K562 (cell line): ENCODE data around the gene TSC1. TPM values are rescaled to one million over a fixed set of nuclear protein-coding genes. Genes with fewer than 3 reads are reported as not detected.

ENCODE experiments used
- ATAC-seq: fragments of 200-7000 bp; cut with Tn5 transposase; 3 replicates; pipeline ENCODE4 v1.9.1; 2020; ENCODE audit warnings: moderate library complexity
- BruUV-seq: library from RNA; stranded (reverse); fragments of 400-500 nt; replicated peaks from 2 replicates; lab custom pipeline; 2021; lab: Mats Ljungman, UMichigan
- CTCF ChIA-PET: fragments of 300-600 bp; formaldehyde crosslinking; extraction: SDS; loops from one replicate; lab custom pipeline; 2021; ENCODE audit warnings: low intra/inter-chr PET ratio; lab: Yijun Ruan, JAX
- POLR2A ChIA-PET: fragments of 300-600, 350-650 bp; sonication (Branson Sonifier 250); formaldehyde crosslinking; extraction: SDS; loops from one replicate; lab custom pipeline; 2021; ENCODE audit warnings: antibody characterized with exemption, inconsistent platforms; lab: Yijun Ruan, JAX
- DNase-seq, 4 experiments: peaks; one replicate each; pipeline versions ENCODE4 v3.0.0 to v3.0.0-alpha.2; 2011 to 2018; ENCODE audit warnings: low spot score in 3 of 4, mixed read lengths in 3 of 4; ENCODE audit errors: extremely low read depth in 1 of 4
- FAIRE-seq: peaks from 2 replicates; lab custom pipeline; 2011; peaks lifted over from hg19 to GRCh38; lab: Jason Lieb, UNC
- H2AFZ ChIP-seq: 2 replicates; pipeline ENCODE4 v1.6.0; 2011; ENCODE audit warnings: low read depth, low read length, control low read depth, inconsistent platforms
- H3K27ac ChIP-seq: fragments of 200-600 bp; 3 replicates; pipeline ENCODE4 v1.8.0; 2011; ENCODE audit warnings: low read depth, mild to moderate bottlenecking, control low read depth, inconsistent platforms, low read length, moderate library complexity, mixed read lengths; ENCODE audit errors: extremely low read depth
- H3K27me3 ChIP-seq, 2 experiments: fragments of 300-600 bp in 1 of 2; 2 replicates in 1 of 2; 3 replicates in 1 of 2; pipeline versions ENCODE4 v1.6.0 to v1.8.0; 2011; ENCODE audit warnings: inconsistent platforms in 2 of 2, low read length in 2 of 2, mild to moderate bottlenecking in 1 of 2, mixed read lengths in 1 of 2, moderate library complexity in 1 of 2; ENCODE audit not compliant: control insufficient read depth in 2 of 2, insufficient read depth in 2 of 2
- H3K36me3 ChIP-seq: fragments of 300-600 bp; 3 replicates; pipeline ENCODE4 v1.8.0; 2011; ENCODE audit warnings: mild to moderate bottlenecking, low read length, inconsistent platforms; ENCODE audit not compliant: control insufficient read depth, insufficient read depth
- H3K4me1 ChIP-seq, 2 experiments: fragments of 200-600 bp in 1 of 2; replicated peaks in 1 of 2; 2 replicates in 1 of 2; 3 replicates in 1 of 2; pipeline versions ENCODE4 v1.5.1 to v1.8.0; 2011; ENCODE audit warnings: inconsistent platforms in 2 of 2, low read length in 2 of 2, mild to moderate bottlenecking in 1 of 2, mixed read lengths in 1 of 2, moderate library complexity in 1 of 2; ENCODE audit not compliant: control insufficient read depth in 2 of 2, insufficient read depth in 2 of 2
- H3K4me2 ChIP-seq: 2 replicates; pipeline ENCODE4 v1.6.1; 2011; ENCODE audit warnings: low read length, control low read depth, inconsistent platforms, mixed read lengths; ENCODE audit not compliant: insufficient read depth
- H3K4me3 ChIP-seq: fragments of 200-600 bp; sonication (generic), shearing (Covaris generic); 2 replicates; pipeline ENCODE4 v1.5.1; 2016; ENCODE audit warnings: control low read depth, inconsistent platforms
- H3K79me2 ChIP-seq: fragments of 200-600 bp; 3 replicates; pipeline ENCODE4 v1.8.0; 2011; ENCODE audit warnings: low read length, inconsistent platforms; ENCODE audit not compliant: control insufficient read depth, insufficient read depth
- H3K9ac ChIP-seq, 2 experiments: 2 replicates each; pipeline versions ENCODE4 v1.6.0 to v1.6.1; 2011; ENCODE audit warnings: low read depth in 2 of 2, low read length in 2 of 2, control low read depth in 1 of 2, inconsistent platforms in 1 of 2, mild to moderate bottlenecking in 1 of 2, mixed read lengths in 1 of 2; ENCODE audit not compliant: insufficient read depth in 1 of 2
- H3K9me1 ChIP-seq: one replicate; pipeline ENCODE4 v1.6.0; 2011; ENCODE audit warnings: inconsistent platforms, mild to moderate bottlenecking, low read length, moderate library complexity; ENCODE audit not compliant: control insufficient read depth, insufficient read depth
- H3K9me3 ChIP-seq: replicated peaks from 2 replicates; pipeline ENCODE4 v1.5.1; 2011; ENCODE audit warnings: low read depth, low read length, inconsistent platforms; ENCODE audit not compliant: control insufficient read depth, insufficient read depth
- H4K20me1 ChIP-seq: replicated peaks from 2 replicates; pipeline ENCODE4 v1.6.1; 2011; ENCODE audit warnings: low read length, inconsistent platforms, mixed read lengths; ENCODE audit not compliant: control insufficient read depth, insufficient read depth
- HSF4 ChIP-seq: fragments of 250-450 bp; sonication (Bioruptor Pico); IDR thresholded peaks from 2 replicates; pipeline ENCODE4 v2.1.2; 2022; ENCODE audit warnings: mild to moderate bottlenecking, moderate library complexity, borderline replicate concordance
- MTA2 ChIP-seq: fragments of 450-650 bp; IDR thresholded peaks from 2 replicates; pipeline ENCODE4 v1.6.1; 2016; ENCODE audit warnings: low read depth
- POLR2A ChIP-seq: fragments of 450-650 bp; conservative IDR thresholded peaks from 2 replicates; pipeline ENCODE4 v1.6.1; 2016
- POLR2G ChIP-seq: fragments of 200-400 bp; formaldehyde crosslinking; IDR thresholded peaks from 2 replicates; pipeline ENCODE4 v1.6.1; 2017; ENCODE audit warnings: low read depth, mild to moderate bottlenecking, antibody characterized with exemption, low read length, moderate library complexity
- RBFOX2 ChIP-seq: fragments of 200-400 bp; formaldehyde crosslinking; IDR thresholded peaks from 2 replicates; pipeline ENCODE4 v1.6.1; 2017; ENCODE audit warnings: low read depth, mild to moderate bottlenecking, low read length, moderate library complexity
- STAG1 ChIP-seq: sonication (generic); formaldehyde crosslinking; IDR thresholded peaks from 2 replicates; pipeline ENCODE4 v1.5.0; 2020; ENCODE audit warnings: missing genetic modification reagents, borderline replicate concordance
- SUPT5H ChIP-seq: fragments of 450-650 bp; IDR thresholded peaks from 2 replicates; pipeline ENCODE4 v1.6.1; 2016
- USF1 ChIP-seq: sonication (generic); formaldehyde crosslinking; IDR thresholded peaks from 2 replicates; pipeline ENCODE4 v1.9.0; 2022; ENCODE audit warnings: mild to moderate bottlenecking, missing genetic modification reagents
- ZC3H8 ChIP-seq: fragments of 450-650 bp; IDR thresholded peaks from 2 replicates; pipeline ENCODE4 v1.6.1; 2017
- ZFP1 ChIP-seq: fragments of 450-650 bp; formaldehyde crosslinking; IDR thresholded peaks from 2 replicates; pipeline ENCODE4 v1.4.0; 2020; ENCODE audit warnings: mild to moderate bottlenecking, mixed read lengths
- WGBS: fragments of 100-300 bp; shearing (Covaris generic); methylation state at CpG from one replicate; pipeline ENCODE4 v1.1.6; 2016; ENCODE audit warnings: low coverage, mixed read lengths; ENCODE audit not compliant: insufficient coverage; ENCODE audit errors: missing lambda C conversion rate; 5-methylcytosine and 5-hydroxymethylcytosine counted together
- in situ Hi-C: fragments of 300-500 bp; cut with MboI; formaldehyde crosslinking; loops from 4 replicates; pipeline ENCODE4 v1.15.0; 2018; ENCODE audit warnings: inconsistent platforms, mixed read lengths
- intact Hi-C: fragments of 100-400 bp; cut with micrococcal nuclease; formaldehyde crosslinking; loops from 2 replicates; pipeline ENCODE4 v1.14.2; 2022
- polyA plus RNA-seq, 8 experiments: library from polyadenylated mRNA; depleted of rRNA in 4 of 8; stranded (reverse) in 5 of 8; unstranded in 3 of 8; fragments of >200 nt; fragmentation: Nextera tagmentation in 2 of 8; fragmentation: Illumina TruSeq in 1 of 8; extraction: Ambion mirVana in 2 of 8; extraction: Trizol in 1 of 8; gene quantifications; 2 replicates each; pipeline versions ENCODE4 v1.2.1 to v1.2.3, GENCODE V29; 2011 to 2014; ENCODE audit warnings: inconsistent platforms in 1 of 8, missing spikeins in 1 of 8
- total RNA-seq, 7 experiments: library from RNA; depleted of rRNA in 6 of 7; stranded (reverse); fragments of >200 nt in 6 of 7; fragmentation: Illumina TruSeq in 2 of 7; extraction: Trizol in 2 of 7; gene quantifications; 2 replicates each; pipeline versions ENCODE4 v1.2.1 to v1.2.3, GENCODE V29; 2011 to 2021; ENCODE audit warnings: low replicate concordance in 1 of 7

Gene TSC1
- total and polyA plus RNA-seq, 9 of the 15 experiments (the other 6 are each of a cell fraction or from before 2014, with no cell fraction given): 6.9 to 37.6 (median 18.6) TPM

- no peak for ATAC-seq
These were observed 47.2 kb upstream of the TSC1 start for GRCh38 chr9:132991351-132992300.

More at GRCh38 chr9:132991351-132992300, 47.2 kb upstream of the TSC1 start:
- in situ Hi-C loops (no loop called here), intact Hi-C loops (no loop called here)
- DNase-seq (no peak), FAIRE-seq (no peak)
- Histone ChIP-seq H4K20me1 (no peaks in the 10 kb centered on the region), H2AFZ (no peak overlapping the region), H3K9ac (no peak overlapping the region), H3K27me3 (no peaks in the 10 kb centered on the region), H3K9me3 (no peaks in the 10 kb centered on the region), H3K4me1 (peaks cover 34 to 70% of the 10 kb centered on the region in 2 experiments), H3K27ac (no peak overlapping the region; the same call in 2 of the 3 replicates), H3K4me2 (no peak overlapping the region), H3K79me2 (peaks cover 10% of the 10 kb centered on the region; the same call in 2 of the 3 replicates), H3K36me3 (peaks cover 78% of the 10 kb centered on the region), H3K4me3 (no peak overlapping the region), H3K9me1 (peaks cover 4% of the 10 kb centered on the region)
- CTCF ChIA-PET: no interaction called here
- TF ChIP-seq USF1 (CRISPR knock-in tag) (0 out of 2 replicates have a peak, but pooled peaks have one; percentile 29), HSF4 (CRISPR knock-in tag) (no peak), ZFP1 (CRISPR knock-in tag) (no peak), MTA2 (no peak), SUPT5H (peak; percentile 50; the same call in 1 of the 2 replicates), STAG1 (CRISPR knock-in tag) (no peak), ZC3H8 (no peak), POLR2A (0 out of 2 replicates have a peak, but pooled peaks have one; percentile 18), RBFOX2 (peak; percentile 47), POLR2G (peak; percentile 56; the same call in 1 of the 2 replicates)
- 85% methylated on average over 14 of the region's 16 CpGs for WGBS
- no TSS peak for BruUV-seq
- POLR2A ChIA-PET: interaction anchor here (1.1 to 1.4 kb wide), 3 partner anchors 9 to 12 kb away, joined by 3 to 7 read pairs (median 4); no protein-coding TSS in a partner anchor
